ENCODE data around the gene INPP5D.

DNA sequence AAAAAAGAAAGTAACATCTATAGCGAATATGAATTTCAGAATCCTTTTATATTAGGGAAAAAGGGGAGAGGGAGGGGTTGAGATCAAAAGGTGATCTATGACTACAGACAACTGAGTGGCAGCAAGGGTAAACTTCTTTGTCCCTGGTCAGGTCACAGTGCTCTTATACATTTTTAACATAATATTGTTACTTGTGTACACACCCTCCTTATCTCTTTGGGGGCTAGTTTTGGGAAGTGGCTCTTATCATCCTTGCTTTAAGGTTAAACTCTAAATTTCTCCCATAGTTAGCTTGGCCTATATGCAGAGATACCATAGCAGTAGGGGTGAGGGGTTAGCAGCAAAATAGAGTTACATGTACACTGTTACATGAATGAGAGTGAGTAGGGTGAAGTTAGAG is 159.7 kb downstream of the INPP5D start:
- TF ChIP-seq FOXM1 (IDR thresholded peaks at IDR 0.05; ENCODE audit: borderline replicate concordance, low read depth) (no peak), MAX (IDR thresholded peaks at IDR 0.05) (no peak), CEBPB (IDR thresholded peaks at IDR 0.05) (no peak), EP300 (IDR thresholded peaks at IDR 0.05; ENCODE audit: borderline replicate concordance) (no peak), TEAD4 (IDR thresholded peaks at IDR 0.05) (no peak), TAF1 (IDR thresholded peaks at IDR 0.05; ENCODE audit: low read depth) (no peak), EGR1 (IDR thresholded peaks at IDR 0.05) (no peak), NFIC (IDR thresholded peaks at IDR 0.05) (no peak), TCF12 (IDR thresholded peaks at IDR 0.05; ENCODE audit: low read depth) (no peak)
- TF ChIP-seq, protein P1, sequence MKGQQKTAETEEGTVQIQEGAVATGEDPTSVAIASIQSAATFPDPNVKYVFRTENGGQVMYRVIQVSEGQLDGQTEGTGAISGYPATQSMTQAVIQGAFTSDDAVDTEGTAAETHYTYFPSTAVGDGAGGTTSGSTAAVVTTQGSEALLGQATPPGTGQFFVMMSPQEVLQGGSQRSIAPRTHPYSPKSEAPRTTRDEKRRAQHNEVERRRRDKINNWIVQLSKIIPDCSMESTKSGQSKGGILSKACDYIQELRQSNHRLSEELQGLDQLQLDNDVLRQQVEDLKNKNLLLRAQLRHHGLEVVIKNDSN (IDR thresholded peaks at IDR 0.05), result no peak
